GM21515 (cell line): ENCODE data around the gene ROR2.

Experiments
- ATAC-seq: cut with Tn5 transposase; IDR thresholded peaks from one replicate; pipeline ENCODE4 v1.9.1; 2021; ENCODE audit not compliant: unreplicated experiment

ROR2 gene

GRCh38 chr9:91693226-91693625 lies 256.8 kb downstream of the ROR2 start:
- ATAC-seq: no peak

- ATAC-seq: no peak
These were observed 259.3 kb downstream of the ROR2 start for GRCh38 chr9:91690540-91691249.

GRCh38 chr9:91689006-91689405 lies 261.0 kb downstream of the ROR2 start:
- no peak for ATAC-seq

GRCh38 chr9:91683269-91683668 lies 266.8 kb downstream of the ROR2 start:
- ATAC-seq: no peak

- no peak for ATAC-seq
These were observed 267.2 kb downstream of the ROR2 start for GRCh38 chr9:91682806-91683205.

GRCh38 chr9:91681461-91682305 lies 268.3 kb downstream of the ROR2 start:
- peak; percentile 55 for ATAC-seq

GRCh38 chr9:91680998-91681397 lies 269.0 kb downstream of the ROR2 start:
- no peak for ATAC-seq

- ATAC-seq: no peak
These were observed 269.9 kb downstream of the ROR2 start for GRCh38 chr9:91680106-91680505.

- ATAC-seq: no peak
These were observed 271.0 kb downstream of the ROR2 start for GRCh38 chr9:91678807-91679580.

GRCh38 chr9:91677822-91678436 lies 272.1 kb downstream of the ROR2 start:
- no peak for ATAC-seq

- no peak for ATAC-seq
These were observed 272.7 kb downstream of the ROR2 start for GRCh38 chr9:91677331-91677730.

- no peak for ATAC-seq
These were observed 274.0 kb downstream of the ROR2 start for GRCh38 chr9:91676046-91676445.

- ATAC-seq: no peak
These were observed 285.4 kb downstream of the ROR2 start for GRCh38 chr9:91664663-91665062.

GRCh38 chr9:91663858-91664257 lies 286.2 kb downstream of the ROR2 start:
- no peak for ATAC-seq

- ATAC-seq: no peak
These were observed 288.6 kb downstream of the ROR2 start for GRCh38 chr9:91661451-91661850.

GRCh38 chr9:91660521-91660920 lies 289.5 kb downstream of the ROR2 start:
- no peak for ATAC-seq

GRCh38 chr9:91659529-91660495 lies 290.2 kb downstream of the ROR2 start:
- ATAC-seq: no peak

- ATAC-seq: no peak
These were observed 291.4 kb downstream of the ROR2 start for GRCh38 chr9:91658513-91659105.

- no peak for ATAC-seq
These were observed 292.5 kb downstream of the ROR2 start for GRCh38 chr9:91657501-91657900.

- no peak for ATAC-seq
These were observed 294.4 kb downstream of the ROR2 start for GRCh38 chr9:91655658-91656057.
